ENCODE results near the gene TIMM13. TPM values are rescaled to one million over a fixed set of nuclear protein-coding genes. Genes with fewer than 3 reads are reported as not detected.

The TIMM13 gene
- total and polyA plus RNA-seq, 2 of the 8 experiments (the other 6 are each of a cell fraction or from before 2014, with no cell fraction given), result 270 to 275 TPM

GRCh38 chr19:2427429-2428320 is at the start of gene TIMM13 (continued):
- TF ChIP-seq HDAC6 (IDR thresholded peaks at IDR 0.05; ENCODE audit: low read depth, low read length) (no peak), NANOG (IDR thresholded peaks at IDR 0.05; ENCODE audit: insufficient read depth, low read depth, low read length, poor library complexity, severe bottlenecking) (peak; percentile 6), EGR1 (IDR thresholded peaks at IDR 0.05; ENCODE audit: borderline replicate concordance, low read depth, low read length) (no peak), ATF3 (IDR thresholded peaks at IDR 0.05; ENCODE audit: insufficient read depth, low read depth, low read length) (peak; percentile 97), JUND (IDR thresholded peaks at IDR 0.05; ENCODE audit: low read length) (no peak), E2F6 (IDR thresholded peaks at IDR 0.05) (no peak), TCF12 (IDR thresholded peaks at IDR 0.05; ENCODE audit: low read depth, low read length) (no peak), SP2 (IDR thresholded peaks at IDR 0.05; ENCODE audit: low read length) (no peak), EZH2 (IDR thresholded peaks at IDR 0.05; ENCODE audit: low read depth, low read length, severe bottlenecking) (no peak), KDM4A (IDR thresholded peaks at IDR 0.05; ENCODE audit: low read depth, low read length, severe bottlenecking) (peak; percentile 80), YY1 (IDR thresholded peaks at IDR 0.05; ENCODE audit: low read depth, low read length) (peak; percentile 76), USF2 (IDR thresholded peaks at IDR 0.05; ENCODE audit: low read length) (peak; percentile 98), SP1 (IDR thresholded peaks at IDR 0.05; ENCODE audit: low read depth, low read length) (peak; percentile 82; the same call in 1 of the 2 replicates), SIX5 (IDR thresholded peaks at IDR 0.05; ENCODE audit: low read depth, low read length) (peak; percentile 73), KDM1A (IDR thresholded peaks at IDR 0.05; ENCODE audit: borderline replicate concordance, low read length) (no peak), CTCF (IDR thresholded peaks at IDR 0.05; ENCODE audit: control extremely low read depth in 1 of 3, insufficient read depth in 1 of 3, low read depth in 1 of 3, low read length in 3 of 3) (no peak), JUN (IDR thresholded peaks at IDR 0.05; ENCODE audit: low read depth, low read length) (no peak), TBP (IDR thresholded peaks at IDR 0.05; ENCODE audit: low read depth, low read length) (peak; percentile 65)

All from H1 (cell line).